HEK293 (cell line): Measurements from ENCODE around the gene AGAP1.
"Not testable (repeated sequence)": the region's sequence is repeated elsewhere in the genome, so short reads cannot be mapped to it uniquely, and the experiment has no call there.

Experiments used
- CTCF ChIA-PET: fragments of 350-600 bp; formaldehyde crosslinking; extraction: SDS; loops from one replicate; lab custom pipeline; 2021; ENCODE audit warnings: antibody characterized with exemption; lab: Yijun Ruan, JAX
- POLR2A ChIA-PET: fragments of 300-600 bp; formaldehyde crosslinking; extraction: SDS; loops from one replicate; lab custom pipeline; 2020; ENCODE audit warnings: antibody characterized with exemption, inconsistent platforms; lab: Yijun Ruan, JAX
- H3K27ac ChIP-seq: fragments of 200-500 bp; sonication (Bioruptor generic); 2 replicates; pipeline ENCODE4 v1.5.1; 2014; ENCODE audit warnings: low read depth, low read length, control low read depth, inconsistent platforms; ENCODE audit errors: extremely low read depth
- H3K36me3 ChIP-seq, 2 experiments: fragments of 200-500 bp in 1 of 2; sonication (Bioruptor generic) in 1 of 2; 1 replicate in 1 of 2; 2 replicates in 1 of 2; pipeline ENCODE4 v1.5.1; 2014 to 2017; ENCODE audit warnings: inconsistent platforms in 2 of 2, low read length in 2 of 2; ENCODE audit not compliant: control insufficient read depth in 2 of 2, insufficient read depth in 1 of 2
- H3K4me1 ChIP-seq: fragments of 200-500 bp; sonication (Bioruptor generic); 2 replicates; pipeline ENCODE4 v1.5.1; 2014; ENCODE audit warnings: mild to moderate bottlenecking, low read length, inconsistent platforms; ENCODE audit not compliant: control insufficient read depth, insufficient read depth
- H3K4me3 ChIP-seq: 2 replicates; pipeline ENCODE4 v1.5.1; 2011; ENCODE audit warnings: low read depth, mild to moderate bottlenecking, control low read depth, low read length, moderate library complexity
- H3K9me3 ChIP-seq: fragments of 200-500 bp; sonication (Bioruptor generic); 2 replicates; pipeline ENCODE4 v1.5.1; 2014; ENCODE audit warnings: low read depth, low read length, inconsistent platforms; ENCODE audit not compliant: control insufficient read depth, insufficient read depth
- CTCF ChIP-seq: fragments of 450-650 bp; formaldehyde crosslinking; IDR thresholded peaks from 2 replicates; pipeline ENCODE4 v1.5.1; 2016; ENCODE audit warnings: missing biosample characterization, missing genetic modification characterization
- ELK4 ChIP-seq: IDR thresholded peaks from 2 replicates; pipeline ENCODE4 v1.6.1; 2011; ENCODE audit warnings: mild to moderate bottlenecking, low read depth, low read length, borderline replicate concordance
- GLIS2 ChIP-seq: fragments of 450-650 bp; formaldehyde crosslinking; IDR thresholded peaks from 2 replicates; pipeline ENCODE4 v1.5.1; 2016; ENCODE audit warnings: missing biosample characterization, missing genetic modification characterization
- OVOL3 ChIP-seq: fragments of 450-650 bp; formaldehyde crosslinking; IDR thresholded peaks from 2 replicates; pipeline ENCODE4 v1.5.1; 2016; ENCODE audit warnings: missing biosample characterization, missing genetic modification characterization
- REPIN1 ChIP-seq: fragments of 450-650 bp; formaldehyde crosslinking; IDR thresholded peaks from 2 replicates; pipeline ENCODE4 v1.5.1; 2017; ENCODE audit warnings: missing biosample characterization, missing genetic modification characterization, low read depth
- ZBTB1 ChIP-seq: fragments of 450-650 bp; formaldehyde crosslinking; IDR thresholded peaks from 2 replicates; pipeline ENCODE4 v1.5.1; 2016; ENCODE audit warnings: missing biosample characterization, missing genetic modification characterization
- ZBTB49 ChIP-seq: fragments of 450-650 bp; formaldehyde crosslinking; IDR thresholded peaks from 2 replicates; pipeline ENCODE4 v1.5.1; 2016; ENCODE audit warnings: missing biosample characterization, missing genetic modification characterization, low read depth
- ZBTB7A ChIP-seq: fragments of 450-650 bp; formaldehyde crosslinking; IDR thresholded peaks from 2 replicates; pipeline ENCODE4 v1.5.1; 2016; ENCODE audit warnings: low read depth, missing biosample characterization, missing genetic modification characterization
- ZNF132 ChIP-seq: fragments of 450-650 bp; formaldehyde crosslinking; IDR thresholded peaks from 2 replicates; pipeline ENCODE4 v1.5.1; 2017; ENCODE audit warnings: missing biosample characterization, missing genetic modification characterization, borderline replicate concordance
- ZNF148 ChIP-seq: fragments of 450-650 bp; formaldehyde crosslinking; IDR thresholded peaks from 2 replicates; pipeline ENCODE4 v1.5.0; 2017; ENCODE audit warnings: missing biosample characterization, missing genetic modification characterization, borderline replicate concordance
- ZNF157 ChIP-seq: fragments of 450-650 bp; formaldehyde crosslinking; IDR thresholded peaks from 2 replicates; pipeline ENCODE4 v1.5.1; 2016; ENCODE audit warnings: missing biosample characterization, missing genetic modification characterization
- ZNF18 ChIP-seq: fragments of 450-650 bp; formaldehyde crosslinking; IDR thresholded peaks from 2 replicates; pipeline ENCODE4 v1.5.1; 2016; ENCODE audit warnings: missing biosample characterization, missing genetic modification characterization
- ZNF184 ChIP-seq: fragments of 450-650 bp; IDR thresholded peaks from 2 replicates; pipeline ENCODE4 v1.5.1; 2018; ENCODE audit warnings: missing biosample characterization, mild to moderate bottlenecking, missing genetic modification characterization
- ZNF239 ChIP-seq: fragments of 450-650 bp; formaldehyde crosslinking; IDR thresholded peaks from 2 replicates; pipeline ENCODE4 v1.5.1; 2016; ENCODE audit warnings: missing biosample characterization, missing genetic modification characterization
- ZNF530 ChIP-seq: fragments of 450-650 bp; formaldehyde crosslinking; IDR thresholded peaks from 2 replicates; pipeline ENCODE4 v1.5.1; 2016; ENCODE audit warnings: low read depth, missing biosample characterization, missing genetic modification characterization
- ZNF544 ChIP-seq: fragments of 450-650 bp; formaldehyde crosslinking; IDR thresholded peaks from 2 replicates; pipeline ENCODE4 v1.5.0; 2017; ENCODE audit warnings: missing biosample characterization, missing genetic modification characterization
- ZNF791 ChIP-seq: fragments of 450-650 bp; formaldehyde crosslinking; IDR thresholded peaks from 2 replicates; pipeline ENCODE4 v1.5.1; 2016; ENCODE audit warnings: missing biosample characterization, missing genetic modification characterization
- ZSCAN23 ChIP-seq: fragments of 450-650 bp; formaldehyde crosslinking; IDR thresholded peaks from 2 replicates; pipeline ENCODE4 v1.5.1; 2016; ENCODE audit warnings: missing biosample characterization, missing genetic modification characterization
- ZXDB ChIP-seq: fragments of 450-650 bp; formaldehyde crosslinking; IDR thresholded peaks from 2 replicates; pipeline ENCODE4 v1.5.1; 2016; ENCODE audit warnings: missing biosample characterization, missing genetic modification characterization

The AGAP1 gene

GRCh38 chr2:236133410-236134012, 639.7 kb downstream of the AGAP1 start (continued):
- TF ChIP-seq ZNF148 (tag by site-specific recombination): no peak
- TF ChIP-seq, all 188 proteins: peak for 0

GRCh38 chr2:236136538-236136937, 642.7 kb downstream of the AGAP1 start:
- H3K9me3 ChIP-seq: no peaks in the 10 kb centered on the region
- H3K4me3 ChIP-seq: no peak overlapping the region
- no peaks in the 10 kb centered on the region for H3K4me1 ChIP-seq
- ChIA-PET CTCF (no interaction called here), POLR2A (no interaction called here)
- H3K27ac ChIP-seq: no peak overlapping the region
- no peaks in the 10 kb centered on the region for H3K36me3 ChIP-seq
- TF ChIP-seq ZSCAN23 (tag by site-specific recombination) (no peak), ZBTB1 (tag by site-specific recombination) (no peak), GLIS2 (no peak), ZNF791 (tag by site-specific recombination) (no peak), ZXDB (tag by site-specific recombination) (no peak), ZBTB7A (tag by site-specific recombination) (no peak), ZNF18 (tag by site-specific recombination) (no peak), ZNF239 (tag by site-specific recombination) (no peak), ZNF157 (tag by site-specific recombination) (no peak)

- H3K9me3 ChIP-seq: no peaks in the 10 kb centered on the region
- no peak overlapping the region for H3K27ac ChIP-seq
- H3K4me3 ChIP-seq: no peak overlapping the region
- ChIA-PET POLR2A (no interaction called here), CTCF (no interaction called here)
- TF ChIP-seq ZNF132 (tag by site-specific recombination) (no peak), ZNF184 (tag by site-specific recombination) (no peak), ZNF530 (tag by site-specific recombination) (no peak), OVOL3 (tag by site-specific recombination) (no peak), CTCF (no peak), REPIN1 (no peak), ELK4 (no peak), ZNF791 (tag by site-specific recombination) (no peak), ZNF544 (no peak), ZNF239 (tag by site-specific recombination) (no peak), ZBTB49 (tag by site-specific recombination) (no peak)
- H3K36me3 ChIP-seq: no peaks in the 10 kb centered on the region
- H3K4me1 ChIP-seq: no peaks in the 10 kb centered on the region
Measured at GRCh38 chr2:236137066-236137465, 643.2 kb downstream of the AGAP1 start.

- H3K4me3 ChIP-seq, H3K4me1 ChIP-seq, H3K36me3 ChIP-seq, POLR2A ChIA-PET, H3K27ac ChIP-seq, H3K9me3 ChIP-seq: not testable (repeated sequence)
- CTCF ChIA-PET: interaction anchor here (0.7 kb wide), 1 partner anchor 653 kb away, joined by 3 read pairs; no protein-coding TSS in a partner anchor
Measured at GRCh38 chr2:236141616-236142015, 647.8 kb downstream of the AGAP1 start.
